ENCODE measurements around the gene TOR4A. TPM values are rescaled to one million over a fixed set of nuclear protein-coding genes. Genes with fewer than 3 reads are reported as not detected.

The TOR4A gene
- total and polyA plus RNA-seq, 2 donors (not counting 1 experiment from before 2014, with no cell fraction given): 8.3 to 15.3 TPM

DNA sequence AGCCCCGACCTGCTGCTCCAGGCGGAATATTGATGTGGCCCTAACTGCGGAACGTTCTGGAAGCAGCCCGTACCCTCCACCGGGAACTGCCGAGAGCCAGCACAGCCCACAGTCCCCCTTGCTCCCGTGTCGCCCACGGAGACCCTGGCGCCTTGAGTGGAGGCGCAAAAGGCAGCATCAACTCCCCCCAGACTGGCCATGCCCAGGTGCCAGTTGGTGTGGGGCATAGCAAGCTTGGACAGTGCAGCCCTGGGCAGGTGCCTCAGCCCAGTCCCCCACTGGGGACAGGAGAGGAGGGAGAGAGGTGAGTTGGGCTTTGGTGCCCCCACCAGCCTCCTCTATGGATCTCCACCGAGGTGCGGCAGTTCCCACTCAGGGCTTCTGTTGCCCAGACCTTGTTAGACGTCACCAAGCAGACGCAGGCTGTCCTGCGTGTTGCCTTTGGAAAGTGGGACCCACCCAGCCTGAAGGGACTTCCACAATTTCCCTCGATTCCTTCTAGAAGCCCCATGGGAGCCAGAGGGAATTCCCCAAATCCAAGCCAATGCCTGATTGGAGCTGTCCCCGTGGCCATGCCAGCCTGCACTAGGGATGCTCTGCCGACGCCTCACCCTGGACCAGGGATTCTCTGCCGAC lies 44.3 kb downstream of the TOR4A start:
- Histone ChIP-seq H3K9me3 (ENCODE audit: control extremely low read depth in 1 of 3, control insufficient read depth in 2 of 3, insufficient read depth in 1 of 3, low read length in 2 of 3) (peaks cover 0 to 2% (median 0%) of the 10 kb centered on the region in 3 donors), H2AFZ (ENCODE audit: insufficient read depth, low read depth, low read length, poor library complexity, severe bottlenecking) (no peak overlapping the region), H4K20me1 (ENCODE audit: control insufficient read depth, insufficient read depth, low read length, poor library complexity, severe bottlenecking) (no peaks in the 10 kb centered on the region), H3K9ac (ENCODE audit: low read length) (no peak overlapping the region), H3K4me2 (replicated peaks; ENCODE audit: low read depth, low read length, poor library complexity, severe bottlenecking) (peak overlapping the region; percentile 98), H3K27me3 (replicated peaks in 1 of 4; ENCODE audit: control extremely low read depth in 1 of 4, control insufficient read depth in 3 of 4, insufficient read depth in 4 of 4, low read length in 3 of 4) (peaks cover 0 to 2% (median under 1%) of the 10 kb centered on the region in 4 experiments), H3K36me3 (replicated peaks in 1 of 2; ENCODE audit: control extremely low read depth in 1 of 2, control insufficient read depth in 1 of 2, extremely low read depth in 1 of 2, insufficient read depth in 2 of 2, low read length in 1 of 2) (no peaks in the 10 kb centered on the region), H3K4me3 (ENCODE audit: control extremely low read depth in 1 of 5, extremely low read depth in 1 of 5, insufficient read depth in 1 of 5, low read depth in 2 of 5, low read length in 4 of 5) (no peak overlapping the region), H3K27ac (ENCODE audit: low read length in 2 of 2) (no peak overlapping the region), H3K4me1 (ENCODE audit: control insufficient read depth in 2 of 2, insufficient read depth in 2 of 2, low read length in 2 of 2) (peaks cover 26 to 39% of the 10 kb centered on the region in 2 donors), H3K79me2 (ENCODE audit: control insufficient read depth, insufficient read depth, low read length) (no peaks in the 10 kb centered on the region)
- Mint-ChIP-seq H3K27me3 (peaks cover 2% of the 10 kb centered on the region), H3K27ac (peak overlapping the region; percentile 46), H3K4me1 (peaks cover 29% of the 10 kb centered on the region), H3K4me3 (peak overlapping the region; percentile 32), H3K9me3 (ENCODE audit: insufficient read depth) (peaks cover 2% of the 10 kb centered on the region)
- TF ChIP-seq EZH2 (IDR thresholded peaks at IDR 0.05; ENCODE audit: borderline replicate concordance, insufficient read depth, low read depth, low read length, poor library complexity, severe bottlenecking) (no peak), CTCF (IDR thresholded peaks at IDR 0.05) (no peak)
- DNase-seq: peak; percentile 8
- ChIA-PET POLR2A (interaction anchor here (1.8 kb wide), 1 partner anchor 20 kb away, joined by 6 read pairs; the partner anchor contains the start of gene NRARP), CTCF (interaction anchor here (2.8 kb wide), 1 partner anchor 19 kb away, joined by 25 read pairs; the partner anchor contains the start of gene NRARP)
- no peak for ATAC-seq (ENCODE audit: low read depth)
- WGBS (ENCODE audit: insufficient coverage): 97% methylated on average over 22 of the region's 22 CpGs
- intact Hi-C loops (cut with micrococcal nuclease): no loop called here

Measured in B cell (primary cell).